Pancreas (tissue), 10 donors: ENCODE results near the gene NR5A1. TPM values are rescaled to one million over a fixed set of nuclear protein-coding genes. Genes with fewer than 3 reads are reported as not detected.

Experiments used
- ATAC-seq, 4 donors: fragments of 200-7000 bp; cut with Tn5 transposase; one replicate each; pipeline versions ENCODE4 v1.8.0 to v1.9.1; 2020; ENCODE audit warnings: mild to moderate bottlenecking in 4 of 4, moderate library complexity in 4 of 4
- DNase-seq, 6 donors: peaks; one replicate each; pipeline ENCODE4 v3.0.0-alpha.2; 2020
- FAIRE-seq: peaks from 2 replicates; lab custom pipeline; 2012; peaks lifted over from hg19 to GRCh38; lab: Jason Lieb, UNC
- H3K27ac ChIP-seq, 4 donors: fragments of 200-600 bp; sonication (generic); 1 replicate in 3 of 4; 2 replicates in 1 of 4; pipeline versions ENCODE4 v1.5.0 to v1.8.0; 2020
- H3K27me3 ChIP-seq, 4 donors: fragments of 200-600 bp; one replicate each; pipeline ENCODE4 v1.8.0; 2021
- H3K36me3 ChIP-seq, 3 donors: fragments of 200-600 bp; sonication (generic) in 1 of 3; one replicate each; pipeline versions ENCODE4 v1.5.0 to v1.8.0; 2020 to 2021
- H3K4me1 ChIP-seq, 3 donors: fragments of 200-600 bp; one replicate each; pipeline ENCODE4 v1.8.0; 2021
- H3K4me3 ChIP-seq, 4 donors: fragments of 200-600 bp; sonication (generic) in 2 of 4; one replicate each; pipeline versions ENCODE4 v1.5.0 to v1.8.0; 2020 to 2021
- H3K9me3 ChIP-seq, 4 donors: fragments of 200-600 bp; one replicate each; pipeline ENCODE4 v1.8.0; 2021
- CTCF ChIP-seq, 4 donors: fragments of 200-600 bp; sonication (generic) in 3 of 4; IDR thresholded peaks; one replicate each; pipeline versions ENCODE4 v1.5.0 to v1.8.0; 2021; ENCODE audit warnings: antibody characterized with exemption in 4 of 4
- WGBS, 2 donors: extraction: QIAGEN DNeasy Blood & Tissue Kit; methylation state at CpG; one replicate each; pipeline ENCODE4 v1.1.7; 2013; 5-methylcytosine and 5-hydroxymethylcytosine counted together
- intact Hi-C, 3 donors: fragments of 100-400 bp; cut with DNase I; formaldehyde crosslinking; loops; one replicate each; pipeline versions ENCODE4 v1.11.1 to v1.14.2; 2022
- polyA plus RNA-seq, 2 donors: library from polyadenylated mRNA; stranded (reverse); fragments of 200-250 nt; gene quantifications; one replicate each; pipeline ENCODE4 v1.2.3, GENCODE V29; 2013
- total RNA-seq, 6 donors: library from RNA; stranded (reverse); fragmentation: NEBNext Ultra II Directional in 4 of 6; extraction: Animal tissue kit (Norgen Biotek cat#: 25700) in 4 of 6; gene quantifications; one replicate each; pipeline versions ENCODE4 v1.2.1 to v1.2.4, GENCODE V29; 2021 to 2023
- donor health status: healthy with polysubstance abuse.
- donor health status: DM: no; HTN: no; CAD: no; lungs with moderate emphysema.
- donor health status: DM: no; HTN: no; CAD: no.
- donor health status: control.
- donor health status: control.
- donor health status: Bipolar disorder and iron deficiency.
- donor health status: DM: yes; HTN: yes; CAD: no.
- donor health status: DM: no; HTN: no; CAD: no.
- donor health status: DM: no; HTN: no; CAD: no.
- donor health status: DM: yes; HTN: yes; CAD: no.

Gene NR5A1
- total and polyA plus RNA-seq, 8 donors = 0.05 to 0.28 TPM; not detected in 6

- peak in 1 of 6 donors; percentile 47 for DNase-seq
Observed at GRCh38 chr9:124495126-124496074, 11.8 kb downstream of the NR5A1 start.

DNA sequence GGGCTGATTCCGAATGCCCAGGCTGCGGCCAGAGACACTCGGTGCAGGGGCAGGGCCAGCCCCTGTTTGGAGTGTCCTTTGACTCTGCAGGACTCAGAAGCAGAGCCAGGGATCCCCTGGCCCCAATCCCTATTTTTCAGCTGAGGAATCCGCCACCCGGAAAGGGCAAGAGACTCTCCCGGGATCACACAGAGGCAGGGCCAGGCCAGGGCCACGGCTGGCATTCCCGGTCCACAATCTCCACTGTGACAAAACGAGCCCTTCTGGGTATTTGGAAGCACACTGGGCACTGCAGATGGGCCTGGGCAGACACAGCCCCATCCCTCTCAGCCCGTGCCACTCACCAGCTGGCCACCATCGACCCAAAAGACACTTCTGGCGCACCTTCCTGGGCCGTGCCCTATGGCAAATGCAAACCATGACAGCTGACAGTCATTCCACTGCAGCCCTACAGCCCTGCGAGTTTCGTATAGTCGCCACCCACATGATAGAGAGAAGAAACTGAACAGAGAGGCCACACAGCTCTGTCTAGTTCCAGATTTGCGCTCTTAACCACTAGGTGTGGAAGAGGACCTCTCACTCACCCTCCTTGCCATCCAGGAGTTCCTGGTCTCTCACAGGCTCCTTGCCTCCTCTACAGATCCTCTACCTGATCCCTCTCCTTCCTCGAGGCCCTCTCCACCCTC lies 13.3 kb downstream of the NR5A1 start:
- no peaks in the 10 kb centered on the region for H3K36me3 ChIP-seq
- DNase-seq (no peak), ATAC-seq (no peak), FAIRE-seq (no peak)
- no peak for TF ChIP-seq CTCF (IDR thresholded peaks at IDR 0.05)
- H3K9me3 ChIP-seq = no peaks in the 10 kb centered on the region
- no peak overlapping the region for H3K4me3 ChIP-seq
- H3K4me1 ChIP-seq = no peaks in the 10 kb centered on the region
- H3K27me3 ChIP-seq = no peaks in the 10 kb centered on the region
- intact Hi-C loops = no loop called here
- WGBS, 2 donors = 73 to 83% methylated on average over 18 of the region's 18 CpGs
- no peak overlapping the region for H3K27ac ChIP-seq

More at GRCh38 chr9:124495126-124496074, 11.8 kb downstream of the NR5A1 start:
- Histone ChIP-seq H3K9me3 (no peaks in the 10 kb centered on the region), H3K27me3 (no peaks in the 10 kb centered on the region), H3K4me1 (no peaks in the 10 kb centered on the region), H3K27ac (no peak overlapping the region), H3K4me3 (no peak overlapping the region), H3K36me3 (no peaks in the 10 kb centered on the region)
- TF ChIP-seq CTCF (IDR thresholded peaks at IDR 0.05) = no peak
- ATAC-seq = no peak
- 73 to 79% methylated on average over 31 of the region's 31 CpGs for WGBS, 2 donors
- intact Hi-C loops = no loop called here
- no peak for FAIRE-seq

GRCh38 chr9:124493218-124493617 lies 14.0 kb downstream of the NR5A1 start:
- H3K4me1 ChIP-seq = no peaks in the 10 kb centered on the region
- no peaks in the 10 kb centered on the region for H3K9me3 ChIP-seq
- no peak overlapping the region for H3K27ac ChIP-seq
- no peaks in the 10 kb centered on the region for H3K36me3 ChIP-seq
- DNase-seq = no peak
- FAIRE-seq = no peak
- intact Hi-C loops = no loop called here
- H3K4me3 ChIP-seq = no peak overlapping the region
- TF ChIP-seq CTCF (IDR thresholded peaks at IDR 0.05) = no peak
- 78 to 85% methylated on average over 4 of the region's 4 CpGs for WGBS, 2 donors
- ATAC-seq = no peak
- no peaks in the 10 kb centered on the region for H3K27me3 ChIP-seq

DNA sequence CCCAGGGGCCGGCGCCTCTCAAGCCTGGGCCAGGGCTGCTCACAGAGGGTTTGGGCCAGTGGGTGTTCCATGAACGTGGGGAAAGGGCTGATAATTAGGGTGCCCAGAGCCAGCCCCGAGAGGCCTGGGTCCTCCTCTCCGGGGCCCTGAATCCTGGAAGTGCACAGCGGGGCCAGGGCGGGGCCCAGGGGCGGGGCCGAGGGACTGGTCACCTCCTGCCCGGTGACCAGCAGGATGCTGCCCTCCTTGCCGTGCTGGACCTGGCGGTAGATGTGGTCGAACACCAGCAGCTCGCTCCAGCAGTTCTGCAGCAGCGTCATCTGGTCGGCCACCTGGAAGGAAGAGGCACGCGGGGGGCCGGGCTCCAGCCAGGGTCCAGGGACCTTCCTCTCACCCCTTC lies 14.4 kb downstream of the NR5A1 start:
- Histone ChIP-seq H3K9me3 (no peaks in the 10 kb centered on the region), H3K4me1 (no peaks in the 10 kb centered on the region), H3K27me3 (no peaks in the 10 kb centered on the region), H3K36me3 (no peaks in the 10 kb centered on the region), H3K4me3 (no peak overlapping the region), H3K27ac (no peak overlapping the region)
- intact Hi-C loops = no loop called here
- no peak for FAIRE-seq
- DNase-seq = no peak
- 72 to 77% methylated on average over 16 to 19 of the region's 19 CpGs for WGBS, 2 donors
- TF ChIP-seq CTCF (IDR thresholded peaks at IDR 0.05) = no peak
- ATAC-seq = no peak
